Adipocyte (in vitro differentiated cells): ENCODE data around the gene MBNL2.

ENCODE experiments used
- DNase-seq: peaks from one replicate; pipeline ENCODE4 v3.0.0-alpha.2; 2015; ENCODE audit warnings: low read depth
- H3K27me3 ChIP-seq: replicated peaks from 2 replicates; pipeline ENCODE4 v1.7.0; 2013; ENCODE audit warnings: mild to moderate bottlenecking, low read length, moderate library complexity; ENCODE audit not compliant: control insufficient read depth, insufficient read depth
- H3K36me3 ChIP-seq: 2 replicates; pipeline ENCODE4 v1.7.0; 2013; ENCODE audit warnings: low read length, mild to moderate bottlenecking, moderate library complexity; ENCODE audit not compliant: control insufficient read depth, insufficient read depth, severe bottlenecking
- H3K4me1 ChIP-seq: 2 replicates; pipeline ENCODE4 v1.7.0; 2013; ENCODE audit warnings: mild to moderate bottlenecking, low read length, moderate library complexity; ENCODE audit not compliant: control insufficient read depth, insufficient read depth
- H3K4me3 ChIP-seq: 2 replicates; pipeline ENCODE4 v1.7.0; 2013; ENCODE audit warnings: mild to moderate bottlenecking, low read length, moderate library complexity
- H3K9ac ChIP-seq: 2 replicates; pipeline ENCODE4 v1.7.0; 2013; ENCODE audit warnings: mild to moderate bottlenecking, low read length, moderate library complexity
- H3K9me3 ChIP-seq: 2 replicates; pipeline ENCODE4 v1.7.0; 2013; ENCODE audit warnings: mild to moderate bottlenecking, low read length, moderate library complexity; ENCODE audit not compliant: control insufficient read depth

The MBNL2 gene

GRCh38 chr13:97364031-97364430 lies 141.9 kb downstream of the MBNL2 start:
- H3K4me3 ChIP-seq = no peak overlapping the region
- H3K9me3 ChIP-seq = no peaks in the 10 kb centered on the region
- no peak overlapping the region for H3K9ac ChIP-seq
- H3K36me3 ChIP-seq = peaks cover 52% of the 10 kb centered on the region
- H3K27me3 ChIP-seq = no peaks in the 10 kb centered on the region
- H3K4me1 ChIP-seq = peaks cover 31% of the 10 kb centered on the region
- DNase-seq = no peak

GRCh38 chr13:97364827-97365226 lies 142.7 kb downstream of the MBNL2 start:
- Histone ChIP-seq H3K9me3 (no peaks in the 10 kb centered on the region), H3K4me1 (peaks cover 30% of the 10 kb centered on the region), H3K4me3 (no peak overlapping the region), H3K9ac (no peak overlapping the region), H3K27me3 (no peaks in the 10 kb centered on the region), H3K36me3 (peaks cover 52% of the 10 kb centered on the region)
- no peak for DNase-seq

- H3K36me3 ChIP-seq = peaks cover 44% of the 10 kb centered on the region
- no peak overlapping the region for H3K9ac ChIP-seq
- H3K4me1 ChIP-seq = peaks cover 30% of the 10 kb centered on the region
- DNase-seq = no peak
- no peak overlapping the region for H3K4me3 ChIP-seq
- no peaks in the 10 kb centered on the region for H3K27me3 ChIP-seq
- H3K9me3 ChIP-seq = no peaks in the 10 kb centered on the region
These were observed 144.1 kb downstream of the MBNL2 start for GRCh38 chr13:97366172-97366688.

GRCh38 chr13:97367016-97367822 lies 145.1 kb downstream of the MBNL2 start:
- Histone ChIP-seq H3K4me1 (peaks cover 29% of the 10 kb centered on the region), H3K4me3 (peak overlapping the region; percentile 58), H3K36me3 (peaks cover 50% of the 10 kb centered on the region), H3K27me3 (no peaks in the 10 kb centered on the region), H3K9ac (peak overlapping the region; percentile 66), H3K9me3 (no peaks in the 10 kb centered on the region)
- DNase-seq = peak; percentile 85

GRCh38 chr13:97369261-97369893 lies 147.2 kb downstream of the MBNL2 start:
- Histone ChIP-seq H3K9ac (peak overlapping the region; percentile 82), H3K9me3 (no peaks in the 10 kb centered on the region), H3K36me3 (peaks cover 44% of the 10 kb centered on the region), H3K4me3 (peak overlapping the region; percentile 81), H3K27me3 (no peaks in the 10 kb centered on the region), H3K4me1 (peaks cover 25% of the 10 kb centered on the region)
- DNase-seq = peak; percentile 21

GRCh38 chr13:97371486-97372109 lies 149.5 kb downstream of the MBNL2 start:
- Histone ChIP-seq H3K4me1 (peaks cover 31% of the 10 kb centered on the region), H3K9me3 (no peaks in the 10 kb centered on the region), H3K9ac (no peak overlapping the region), H3K27me3 (no peaks in the 10 kb centered on the region), H3K4me3 (no peak overlapping the region), H3K36me3 (peaks cover 45% of the 10 kb centered on the region)
- no peak for DNase-seq

- peaks cover 51% of the 10 kb centered on the region for H3K36me3 ChIP-seq
- DNase-seq = no peak
- no peak overlapping the region for H3K4me3 ChIP-seq
- H3K27me3 ChIP-seq = no peaks in the 10 kb centered on the region
- no peak overlapping the region for H3K9ac ChIP-seq
- H3K9me3 ChIP-seq = no peaks in the 10 kb centered on the region
- H3K4me1 ChIP-seq = peaks cover 18% of the 10 kb centered on the region
These were observed 150.8 kb downstream of the MBNL2 start for GRCh38 chr13:97372936-97373335.

- Histone ChIP-seq H3K36me3 (peaks cover 59% of the 10 kb centered on the region), H3K4me3 (no peak overlapping the region), H3K9me3 (no peaks in the 10 kb centered on the region), H3K27me3 (no peaks in the 10 kb centered on the region), H3K4me1 (peaks cover 10% of the 10 kb centered on the region), H3K9ac (no peak overlapping the region)
- DNase-seq = no peak
These were observed 151.7 kb downstream of the MBNL2 start for GRCh38 chr13:97373787-97374186.

GRCh38 chr13:97376981-97377380 lies 154.8 kb downstream of the MBNL2 start:
- no peaks in the 10 kb centered on the region for H3K27me3 ChIP-seq
- H3K36me3 ChIP-seq = peaks cover 72% of the 10 kb centered on the region
- no peak for DNase-seq
- H3K4me1 ChIP-seq = peaks cover 6% of the 10 kb centered on the region
- H3K4me3 ChIP-seq = no peak overlapping the region
- no peaks in the 10 kb centered on the region for H3K9me3 ChIP-seq
- H3K9ac ChIP-seq = no peak overlapping the region

GRCh38 chr13:97379386-97379785 lies 157.3 kb downstream of the MBNL2 start:
- no peaks in the 10 kb centered on the region for H3K9me3 ChIP-seq
- DNase-seq = no peak
- no peak overlapping the region for H3K9ac ChIP-seq
- no peaks in the 10 kb centered on the region for H3K27me3 ChIP-seq
- no peak overlapping the region for H3K4me3 ChIP-seq
- peaks cover 6% of the 10 kb centered on the region for H3K4me1 ChIP-seq
- H3K36me3 ChIP-seq = peaks cover 78% of the 10 kb centered on the region

GRCh38 chr13:97380696-97381095 lies 158.6 kb downstream of the MBNL2 start:
- H3K9ac ChIP-seq = no peak overlapping the region
- no peak overlapping the region for H3K4me3 ChIP-seq
- no peaks in the 10 kb centered on the region for H3K27me3 ChIP-seq
- no peak for DNase-seq
- H3K4me1 ChIP-seq = peaks cover 12% of the 10 kb centered on the region
- H3K36me3 ChIP-seq = peaks cover 66% of the 10 kb centered on the region
- H3K9me3 ChIP-seq = no peaks in the 10 kb centered on the region
